Upper lobe of left lung (tissue), 4 donors: Measurements from ENCODE around the gene LRRC46.

Source experiments
- CTCF ChIP-seq, 6 experiments: fragments of 450-650 bp in 4 of 6; fragments of 200-600 bp in 2 of 6; sonication (generic) in 2 of 6; IDR thresholded peaks; one replicate each; pipeline ENCODE4 v1.5.1; 2016 to 2019; ENCODE audit warnings: antibody characterized with exemption in 6 of 6
- POLR2A ChIP-seq, 4 donors: fragments of 450-650 bp; IDR thresholded peaks; one replicate each; pipeline ENCODE4 v1.5.1; 2016 to 2017; ENCODE audit warnings: antibody characterized with exemption in 4 of 4, mild to moderate bottlenecking in 2 of 4

DNA sequence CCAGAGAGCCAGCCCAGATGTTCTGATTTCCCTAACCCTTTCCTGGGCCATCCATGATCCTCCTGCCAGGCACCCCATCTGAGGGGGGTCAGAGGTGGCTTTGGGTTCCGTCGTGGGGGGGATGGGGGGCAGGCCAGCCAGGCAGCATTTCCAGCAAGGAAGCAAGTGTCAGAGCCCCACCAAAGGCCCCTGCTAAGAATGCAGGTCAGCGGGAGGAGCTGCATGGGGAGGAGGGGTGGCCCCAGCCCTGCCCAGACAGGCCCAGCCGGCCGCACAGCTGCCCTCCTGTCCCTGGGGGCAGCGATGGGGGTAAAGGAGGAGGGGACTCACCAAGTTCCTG, 11.9 kb downstream of the LRRC46 start:
- TF ChIP-seq CTCF (IDR thresholded peaks at IDR 0.05) (no peak), POLR2A (IDR thresholded peaks at IDR 0.05) (no peak)
